Adipose tissue (tissue), 3 donors: ENCODE data around the gene FRS3. TPM values are rescaled to one million over a fixed set of nuclear protein-coding genes. Genes with fewer than 3 reads are reported as not detected.
"Not testable (repeated sequence)": the region's sequence is repeated elsewhere in the genome, so short reads cannot be mapped to it uniquely, and the experiment has no call there.

Experiments used
- H3K27ac ChIP-seq: one replicate; pipeline ENCODE4 v1.5.1; 2013; ENCODE audit warnings: low read depth, low read length
- WGBS, 3 donors: extraction: QIAGEN DNeasy Blood & Tissue Kit; methylation state at CpG; one replicate each; pipeline ENCODE4 v1.1.7; 2013; 5-methylcytosine and 5-hydroxymethylcytosine counted together
- polyA plus RNA-seq, 3 donors: library from polyadenylated mRNA; stranded (reverse); fragments of 200-250 nt; gene quantifications; one replicate each; pipeline ENCODE4 v1.2.3, GENCODE V29; 2013
- donor health status: healthy with polysubstance abuse.
- donor health status: Bipolar disorder and iron deficiency.
- donor health status: healthy.

The FRS3 gene, protein sequence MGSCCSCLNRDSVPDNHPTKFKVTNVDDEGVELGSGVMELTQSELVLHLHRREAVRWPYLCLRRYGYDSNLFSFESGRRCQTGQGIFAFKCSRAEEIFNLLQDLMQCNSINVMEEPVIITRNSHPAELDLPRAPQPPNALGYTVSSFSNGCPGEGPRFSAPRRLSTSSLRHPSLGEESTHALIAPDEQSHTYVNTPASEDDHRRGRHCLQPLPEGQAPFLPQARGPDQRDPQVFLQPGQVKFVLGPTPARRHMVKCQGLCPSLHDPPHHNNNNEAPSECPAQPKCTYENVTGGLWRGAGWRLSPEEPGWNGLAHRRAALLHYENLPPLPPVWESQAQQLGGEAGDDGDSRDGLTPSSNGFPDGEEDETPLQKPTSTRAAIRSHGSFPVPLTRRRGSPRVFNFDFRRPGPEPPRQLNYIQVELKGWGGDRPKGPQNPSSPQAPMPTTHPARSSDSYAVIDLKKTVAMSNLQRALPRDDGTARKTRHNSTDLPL
- polyA plus RNA-seq: 1 to 10 TPM; 2.7 to 6.9 (median 3.3) TPM

DNA sequence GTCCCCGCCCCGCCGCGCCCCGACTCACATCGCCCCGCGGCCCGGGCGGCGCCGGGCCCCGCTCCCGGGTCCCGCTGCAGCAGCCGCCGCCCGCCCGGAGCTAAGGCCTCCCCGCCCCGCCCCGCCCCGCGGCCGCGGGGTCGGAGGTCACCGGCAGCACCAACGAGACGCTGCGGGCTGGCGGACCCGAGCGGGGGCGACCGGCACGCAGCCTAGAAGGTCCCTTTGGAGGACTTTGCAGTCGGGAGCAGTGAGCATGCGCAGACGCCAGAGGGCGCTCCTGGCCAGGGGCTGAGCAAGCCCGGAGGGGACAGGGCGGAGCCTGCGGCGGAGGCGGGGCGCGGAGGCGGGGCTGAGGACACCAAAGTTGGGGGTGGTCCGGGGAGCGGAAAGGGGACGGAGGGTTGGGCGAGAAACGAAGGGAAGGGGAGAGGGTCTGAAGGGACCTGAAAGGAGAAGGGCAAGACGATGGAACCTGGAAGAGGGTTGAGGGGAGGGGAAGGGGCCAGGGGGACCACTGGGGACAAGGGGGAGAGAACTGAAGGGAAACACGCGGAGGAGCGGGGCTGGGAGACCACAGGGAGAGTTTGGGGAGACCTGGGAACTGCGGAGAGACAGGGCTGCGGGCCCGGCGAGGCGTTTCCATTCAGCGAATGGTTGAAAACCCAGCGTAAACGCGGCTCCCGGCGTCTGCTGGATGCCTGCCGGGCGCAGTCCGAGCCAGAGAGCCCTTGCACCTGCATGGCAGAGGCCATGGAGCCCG, at the start of gene FRS3:
TSS of gene FRS3 (minus strand) at position 113 of the 763 bp plus-strand sequence. CDS start 2,913 bp downstream, outside the sequence.
- H3K27ac ChIP-seq: no peak within 1 kb of the TSS
- 1 to 2% (median 1%) methylated on average over 54 to 73 of the region's 73 CpGs for WGBS, 3 donors

DNA sequence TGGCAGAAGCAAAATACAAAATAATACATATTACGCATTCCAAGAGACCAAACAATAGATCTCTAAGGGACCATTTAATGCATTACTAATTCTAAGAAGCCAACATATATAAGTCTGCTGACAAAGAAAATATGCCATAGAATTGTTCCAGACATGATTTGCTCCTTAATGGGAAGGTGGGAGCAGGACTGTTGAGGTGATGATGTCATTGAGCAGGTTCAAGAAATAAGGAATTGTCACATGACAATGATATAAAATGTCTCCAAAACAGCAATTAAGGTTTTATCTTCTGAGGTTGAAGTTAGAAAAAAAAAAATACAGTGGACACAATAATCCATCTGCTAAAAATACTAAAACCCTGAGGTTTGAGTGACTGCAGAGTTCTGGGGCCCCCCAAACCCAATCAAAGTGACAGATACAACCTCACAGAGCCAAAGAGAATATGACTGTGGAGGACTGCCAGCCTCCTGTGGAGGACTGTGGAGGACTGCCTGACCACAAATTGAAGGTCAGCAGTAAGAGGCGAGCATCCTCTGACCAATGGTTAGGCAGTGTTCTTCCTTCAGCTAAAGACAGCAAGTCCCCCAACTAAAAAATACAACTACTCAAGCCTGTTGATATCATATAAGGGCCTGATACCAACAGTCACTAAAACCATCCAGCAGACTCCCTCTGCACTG, 46.8 kb upstream of the FRS3 start:
- no peak overlapping the region for H3K27ac ChIP-seq
- 92 to 99% (median 97%) methylated on average over 2 of the region's 2 CpGs for WGBS, 3 donors

DNA sequence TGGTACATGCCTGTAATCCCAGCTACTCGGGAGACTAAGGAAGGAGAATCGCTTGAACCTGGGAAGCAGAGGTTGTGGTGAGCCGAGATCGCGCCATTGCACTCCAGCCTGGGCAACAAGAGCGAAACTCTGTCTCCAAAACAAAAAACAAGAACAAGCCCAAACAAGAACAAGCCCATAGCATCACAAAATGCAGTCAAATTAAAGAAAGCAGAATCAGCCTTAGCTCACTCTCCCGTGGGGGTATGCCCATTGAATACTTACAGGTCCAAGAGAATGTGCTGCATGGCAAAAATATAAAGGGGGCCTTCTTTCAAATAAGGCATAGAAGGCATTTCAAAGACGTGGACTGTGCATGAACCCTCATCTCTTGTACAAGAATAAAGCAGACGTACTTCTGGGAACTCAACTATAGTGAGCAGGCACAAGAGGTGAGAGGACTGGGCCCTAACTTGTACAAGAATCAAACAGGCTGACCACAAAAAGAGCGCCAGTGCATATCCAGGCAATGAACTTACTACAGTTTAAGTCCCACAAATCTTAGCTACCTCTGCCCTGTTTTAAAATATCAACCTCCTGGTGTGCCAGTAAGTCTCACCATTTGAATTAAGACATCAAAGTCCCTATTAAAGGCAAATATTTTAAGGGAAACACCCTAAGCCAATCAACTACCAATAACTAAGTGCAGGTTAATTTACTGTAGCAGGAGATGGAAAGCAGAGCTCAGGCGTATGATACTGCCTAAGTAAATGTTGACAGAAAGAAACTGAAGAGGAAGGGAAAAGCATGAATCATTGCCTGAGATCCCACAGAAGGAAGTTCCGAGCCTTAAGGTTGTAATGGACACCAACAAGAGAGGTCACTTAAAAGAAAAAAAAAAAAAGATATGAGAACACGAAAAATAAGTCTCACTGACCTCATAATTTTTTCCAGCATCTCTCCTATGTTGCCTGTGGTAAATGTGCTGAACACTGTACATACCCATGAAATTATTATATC, 45.2 kb upstream of the FRS3 start:
- WGBS, 3 donors: 83 to 89% (median 87%) methylated on average over 13 of the region's 13 CpGs
- H3K27ac ChIP-seq: no peak overlapping the region

DNA sequence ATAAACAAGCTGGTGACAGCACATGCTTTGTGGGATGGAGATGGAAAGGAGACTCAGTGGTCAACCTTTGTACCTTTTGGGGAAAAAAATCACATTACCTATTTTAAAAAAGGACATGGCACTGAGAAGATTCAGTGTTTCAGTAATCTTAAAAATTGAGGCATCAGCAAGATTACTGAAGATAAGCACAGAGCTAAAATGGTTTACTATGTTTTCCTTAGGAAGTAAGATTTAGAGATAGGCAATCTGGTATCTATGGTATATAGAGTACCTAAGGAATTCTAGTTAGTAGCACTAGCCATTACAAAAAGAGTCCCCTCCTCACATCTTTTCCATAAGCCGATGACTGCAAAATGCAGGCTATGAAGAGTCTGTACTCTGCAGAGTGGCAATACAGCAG, 43.5 kb upstream of the FRS3 start:
- no peak overlapping the region for H3K27ac ChIP-seq
- 97 to 100% (median 100%) methylated on average over 1 of the region's 1 CpG for WGBS, 3 donors

DNA sequence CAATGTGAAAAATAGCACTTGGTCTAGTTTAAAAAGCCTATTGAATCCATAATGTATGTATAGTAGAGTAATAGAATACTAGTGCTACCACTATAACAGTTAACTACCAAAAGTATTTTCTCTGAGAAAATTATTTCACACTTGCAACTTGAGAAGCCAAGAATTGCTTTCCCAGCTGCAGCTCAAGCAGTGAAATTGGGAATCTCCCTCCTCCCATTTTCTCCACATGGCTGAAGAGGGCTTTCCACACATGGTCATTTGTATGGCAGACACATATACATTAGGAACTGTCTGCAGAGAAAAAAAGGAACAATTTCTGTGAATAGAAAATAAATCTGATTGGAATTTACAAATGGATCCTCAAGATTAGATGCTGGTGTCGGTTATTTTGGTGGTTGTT, 42.3 kb upstream of the FRS3 start:
- H3K27ac ChIP-seq: no peak overlapping the region
- 90 to 98% (median 97%) methylated on average over 1 of the region's 1 CpG for WGBS, 3 donors

DNA sequence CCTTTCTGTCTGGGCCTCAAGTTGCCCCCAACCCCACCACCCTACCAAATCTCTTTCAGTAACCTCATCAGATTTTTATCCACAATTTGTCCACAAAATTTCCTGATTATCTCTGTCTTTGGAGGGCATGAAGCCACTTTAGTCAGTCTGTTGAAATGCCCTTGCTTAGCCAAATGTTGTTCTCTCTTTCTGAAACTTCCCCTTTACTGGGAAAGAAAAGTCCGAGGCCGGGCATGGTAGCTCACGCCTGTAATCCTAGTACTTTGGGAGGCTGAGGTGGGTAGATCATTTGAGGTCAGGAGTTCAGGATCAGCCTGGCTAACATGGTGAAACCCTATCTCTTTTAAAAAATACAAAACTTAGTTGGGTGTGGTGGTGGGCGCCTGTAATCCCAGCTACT, 41.6 kb upstream of the FRS3 start:
- H3K27ac ChIP-seq: no peak overlapping the region
- 68 to 94% (median 90%) methylated on average over 4 of the region's 4 CpGs for WGBS, 3 donors

DNA sequence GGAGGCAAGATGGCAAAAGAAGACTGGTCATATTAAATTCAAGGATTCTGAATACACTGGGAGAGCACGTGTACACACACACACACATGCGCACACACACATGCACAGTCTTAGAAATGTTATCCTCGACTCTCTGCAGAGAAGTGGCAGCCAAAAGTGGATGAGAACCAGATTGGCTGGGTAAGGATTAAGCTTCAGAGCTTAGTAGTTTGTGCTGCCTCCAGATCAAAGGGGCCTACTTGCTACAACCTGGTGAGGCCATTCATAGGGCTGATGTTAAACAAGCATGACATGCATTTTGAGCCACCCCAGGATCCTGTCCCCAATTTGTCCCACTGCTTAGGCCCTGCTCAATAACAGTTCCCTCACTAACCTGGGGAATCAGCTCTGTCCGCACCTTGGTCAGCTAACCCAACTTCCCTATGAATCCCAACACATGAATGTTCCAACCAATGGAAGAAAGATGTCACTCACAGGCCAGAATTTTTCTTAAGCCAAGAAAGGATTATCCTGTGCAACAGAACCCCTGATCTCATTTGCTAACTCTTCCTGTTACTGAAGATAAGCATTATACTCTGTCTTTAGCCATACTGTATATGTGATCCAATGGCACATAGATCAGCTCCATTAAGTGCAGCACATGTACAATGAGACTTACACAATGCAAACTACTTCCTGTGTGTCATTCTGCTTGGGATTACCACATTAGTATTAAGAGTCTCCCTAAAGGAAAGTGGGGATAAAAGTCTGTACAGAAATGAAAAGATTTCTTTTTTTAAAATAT, 38.8 kb upstream of the FRS3 start:
- 76 to 90% (median 81%) methylated on average over 4 of the region's 4 CpGs for WGBS, 3 donors
- H3K27ac ChIP-seq: no peak overlapping the region

DNA sequence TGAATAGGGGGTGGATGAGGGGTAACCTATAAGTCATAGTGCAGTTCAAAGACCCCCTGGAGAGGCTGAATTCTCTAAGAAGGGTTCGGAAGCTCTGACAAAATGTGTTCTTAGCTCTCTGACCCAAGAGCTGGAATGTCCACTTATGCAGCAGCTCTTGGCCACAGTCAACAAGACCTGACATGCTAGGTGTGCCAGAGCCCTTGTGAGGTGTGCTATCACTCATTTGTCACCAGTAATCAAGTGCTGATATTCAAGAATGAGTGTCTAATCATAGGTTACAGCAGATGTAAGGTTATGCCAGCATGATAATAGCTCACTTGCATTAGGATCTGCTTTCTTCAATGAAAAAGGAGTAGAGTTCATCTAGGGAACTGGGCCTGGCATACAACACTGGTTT, 35.9 kb upstream of the FRS3 start:
- WGBS, 3 donors: 90 to 95% (median 91%) methylated on average over 1 of the region's 1 CpG
- no peak overlapping the region for H3K27ac ChIP-seq

DNA sequence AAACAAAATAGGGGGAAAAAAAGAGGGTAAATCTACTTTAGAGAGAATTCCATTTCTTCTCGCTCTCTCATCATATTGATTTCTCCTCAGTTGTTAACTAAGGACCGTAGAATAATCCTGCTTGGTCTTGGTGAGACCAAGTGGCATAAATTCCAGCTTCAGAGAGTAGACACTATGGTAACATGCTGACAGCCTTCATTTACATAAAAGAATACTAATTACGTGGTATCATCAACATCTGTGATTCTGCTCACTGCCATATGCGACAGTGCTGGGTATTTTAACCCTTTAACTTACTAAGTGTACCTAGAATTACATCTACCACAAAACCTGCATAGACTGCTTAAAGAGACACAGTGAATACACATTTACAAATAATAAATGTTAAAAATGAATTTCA, 34.9 kb upstream of the FRS3 start:
- 68 to 80% (median 78%) methylated on average over 4 of the region's 4 CpGs for WGBS, 3 donors
- H3K27ac ChIP-seq: no peak overlapping the region

DNA sequence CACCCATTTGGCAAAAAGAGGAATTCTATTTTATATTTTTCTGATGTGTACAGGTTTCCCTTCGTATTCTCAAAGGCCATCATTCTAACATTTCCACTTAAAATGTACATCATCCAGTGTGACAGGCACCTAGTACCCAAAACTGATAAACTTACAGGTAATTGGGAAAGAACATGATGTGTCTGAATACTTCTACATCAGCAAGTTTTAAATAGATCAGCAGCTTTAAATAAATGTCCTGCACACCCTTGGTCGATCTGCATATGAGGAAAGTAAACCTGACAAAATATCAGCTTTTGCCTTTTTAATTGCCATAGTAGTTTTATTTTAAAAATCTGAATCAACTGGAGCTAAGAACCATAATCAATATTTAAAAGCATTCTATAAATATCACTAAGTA, 34.3 kb upstream of the FRS3 start:
- H3K27ac ChIP-seq: no peak overlapping the region
- WGBS, 3 donors: 87 to 92% (median 88%) methylated on average over 2 of the region's 2 CpGs

DNA sequence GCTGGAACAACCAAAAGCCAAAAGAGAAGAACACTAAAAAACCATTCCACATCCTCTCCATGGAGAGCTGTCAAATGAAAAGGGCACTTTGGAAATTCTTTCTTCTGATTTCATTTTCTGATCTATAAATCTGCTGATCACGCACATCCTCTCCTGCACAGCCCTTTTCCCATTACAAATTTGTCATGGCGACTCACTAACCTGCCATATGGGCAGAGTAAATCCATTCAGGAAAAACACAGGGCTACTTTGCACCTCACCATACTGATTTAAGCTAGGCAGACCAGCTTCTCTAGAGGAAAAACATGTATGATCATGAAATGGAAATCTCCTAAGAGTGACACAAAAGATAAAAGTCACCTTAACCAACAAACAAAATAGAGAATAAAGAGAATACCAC, 33.8 kb upstream of the FRS3 start:
- WGBS, 3 donors: 89 to 93% (median 91%) methylated on average over 2 of the region's 2 CpGs
- H3K27ac ChIP-seq: no peak overlapping the region

DNA sequence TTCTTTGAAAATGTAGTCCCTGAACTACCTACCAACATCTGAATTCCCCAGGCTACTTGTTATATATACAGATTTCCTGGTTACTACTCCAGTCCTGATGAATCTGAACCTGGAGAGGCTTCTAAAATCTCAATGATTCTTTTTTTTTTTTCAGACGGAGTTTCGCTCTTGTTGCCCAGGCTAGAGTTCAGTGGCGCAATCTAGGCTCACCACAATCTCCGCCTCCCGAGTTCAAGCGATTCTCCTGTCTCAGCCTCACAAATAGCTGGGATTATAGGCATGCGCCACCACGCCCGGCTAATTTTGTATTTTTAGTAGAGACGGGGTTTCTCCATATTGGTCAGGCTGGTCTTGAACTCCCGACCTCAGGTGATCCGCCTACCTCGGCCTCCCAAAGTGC, 32.2 kb upstream of the FRS3 start:
- not testable (repeated sequence) for H3K27ac ChIP-seq
- 85 to 95% (median 90%) methylated on average over 12 to 13 of the region's 13 CpGs for whole genome bisulfite sequencing, 3 donors

DNA sequence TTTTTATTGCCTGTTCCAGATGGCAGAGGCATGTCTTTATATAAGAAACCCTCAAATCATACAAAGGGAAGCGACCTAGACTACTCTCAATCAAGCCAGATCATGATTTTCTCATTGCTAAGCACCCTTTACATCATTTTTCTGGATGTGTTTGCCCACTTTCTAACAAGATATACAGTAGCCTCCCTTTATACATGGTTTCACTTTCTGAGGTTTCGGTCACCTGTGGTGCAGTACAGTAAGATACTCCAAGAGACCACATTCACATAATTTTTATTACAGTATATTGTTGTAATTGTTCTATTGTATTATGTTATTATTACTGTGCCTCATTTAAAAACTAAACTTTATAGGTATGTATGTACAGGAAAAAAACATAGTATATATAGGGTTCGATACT, 31.4 kb upstream of the FRS3 start:
- 91 to 97% (median 96%) methylated on average over 3 of the region's 3 CpGs for WGBS, 3 donors
- H3K27ac ChIP-seq: no peak overlapping the region

DNA sequence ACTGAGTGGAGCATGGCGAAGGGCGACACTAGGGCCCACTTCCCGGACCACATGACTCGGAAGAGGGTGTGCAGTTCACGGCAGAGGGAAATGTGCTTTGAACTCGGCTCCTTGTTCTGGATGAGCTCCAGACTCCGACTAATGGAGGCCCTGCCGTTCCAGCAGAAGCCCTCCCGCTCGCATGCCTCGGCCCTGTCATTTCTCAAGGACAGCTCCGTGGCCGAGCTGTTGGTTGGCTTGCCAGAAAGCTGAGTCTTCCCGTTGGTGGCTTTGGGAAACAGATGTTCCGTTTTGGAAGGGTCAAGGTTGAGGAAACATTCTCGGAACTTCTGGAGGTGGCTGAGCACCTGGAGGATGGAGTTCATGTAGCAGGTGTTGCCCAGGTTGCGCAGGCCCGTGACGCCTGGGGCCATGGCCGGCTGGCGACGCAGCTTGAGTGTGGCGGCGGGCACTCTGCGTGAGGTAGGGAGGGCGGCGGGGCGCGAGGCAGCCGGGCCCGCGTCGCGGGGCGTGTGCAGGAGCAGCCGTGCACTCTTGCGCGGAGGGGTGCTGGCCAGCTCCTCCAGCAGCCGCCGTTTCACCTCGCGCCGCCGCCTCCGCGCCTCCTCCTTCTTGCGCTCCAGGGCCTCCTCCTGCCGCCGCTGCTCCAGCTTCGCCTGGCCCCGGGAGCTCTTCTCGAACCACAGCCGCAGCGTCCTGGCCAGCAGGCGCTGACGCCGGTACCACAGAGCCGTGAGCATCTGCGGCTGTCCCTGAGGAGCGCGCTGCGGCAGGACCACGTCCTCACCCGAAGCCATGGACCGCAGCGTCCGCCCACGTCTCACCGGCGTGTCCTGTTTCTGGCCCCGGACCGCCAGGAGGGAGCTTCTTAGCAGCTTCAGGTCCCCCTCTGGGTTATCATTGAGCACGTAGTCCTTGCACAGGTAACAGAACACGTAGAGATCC, 26.4 kb upstream of the FRS3 start:
- WGBS, 3 donors: 93 to 95% (median 94%) methylated on average over 73 to 74 of the region's 74 CpGs
- no peak overlapping the region for H3K27ac ChIP-seq

DNA sequence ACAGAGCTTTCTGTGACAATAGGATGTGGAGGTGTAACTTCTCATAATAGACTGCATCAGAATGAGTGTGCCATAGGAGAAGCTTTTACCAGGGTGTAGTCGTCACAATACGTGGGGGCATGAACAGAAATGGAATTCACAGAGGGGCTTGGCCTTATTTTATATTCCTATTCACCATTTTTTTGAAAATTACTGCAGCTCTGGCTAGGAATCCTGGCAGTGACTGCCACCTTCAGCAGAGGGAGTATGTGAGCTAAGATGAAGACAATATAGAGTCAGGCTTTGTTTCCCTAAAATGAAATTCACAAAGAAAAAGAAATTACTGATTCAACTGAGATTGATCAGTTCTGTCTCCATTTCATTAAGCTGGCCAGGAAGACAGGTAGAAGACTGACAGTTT, 21.7 kb upstream of the FRS3 start:
- H3K27ac ChIP-seq: no peak overlapping the region
- 76 to 81% (median 80%) methylated on average over 2 of the region's 2 CpGs for WGBS, 3 donors

DNA sequence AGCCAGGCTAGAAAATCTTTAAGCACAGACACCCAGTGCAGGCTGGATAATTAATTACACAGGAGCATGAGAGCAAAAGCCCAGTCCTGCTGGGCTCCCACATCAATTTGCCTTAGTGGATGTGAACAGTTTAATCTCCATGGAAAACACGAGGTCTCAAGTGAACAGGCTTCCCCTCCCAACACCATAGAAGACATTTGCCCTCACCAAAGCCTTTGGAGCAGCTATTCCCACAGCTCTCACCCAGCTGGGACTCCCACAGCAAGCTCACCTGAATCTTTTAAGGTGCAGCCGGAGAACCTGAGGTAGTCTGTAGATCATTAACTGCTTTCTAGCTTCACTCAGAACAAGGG, 19.8 kb upstream of the FRS3 start:
- H3K27ac ChIP-seq: no peak overlapping the region
- 63 to 92% (median 89%) methylated on average over 2 of the region's 2 CpGs for WGBS, 3 donors
